ENCODE data around the gene CDNF. TPM values are rescaled to one million over a fixed set of nuclear protein-coding genes. Genes with fewer than 3 reads are reported as not detected.
A peak's percentile ranks its signal among the peaks of the same experiment; 100 is the strongest.

The CDNF gene
- total RNA-seq, 1 donor from 2014 or later, result not detected

- no peak for TF ChIP-seq CTCF (IDR thresholded peaks at IDR 0.05; ENCODE audit: insufficient read depth, low read length, poor library complexity, severe bottlenecking)
- no peak for DNase-seq (ENCODE audit: low read depth)
Measured at GRCh38 chr10:14837003-14837756, 657 bp downstream of the CDNF start.

GRCh38 chr10:14836208-14836607 is 1.6 kb downstream of the CDNF start:
- no peak for TF ChIP-seq CTCF (IDR thresholded peaks at IDR 0.05; ENCODE audit: insufficient read depth, low read length, poor library complexity, severe bottlenecking)
- Histone ChIP-seq H3K36me3 (ENCODE audit: control insufficient read depth, insufficient read depth, low read length) (no peaks in the 10 kb centered on the region), H3K27me3 (ENCODE audit: control insufficient read depth, insufficient read depth, low read length) (no peaks in the 10 kb centered on the region), H3K4me3 (ENCODE audit: low read depth, low read length) (no peak overlapping the region)
- no peak for DNase-seq (ENCODE audit: low read depth)

More at GRCh38 chr10:14837003-14837756, 657 bp downstream of the CDNF start:
- Histone ChIP-seq H3K36me3 (ENCODE audit: control insufficient read depth, insufficient read depth, low read length) (no peaks in the 10 kb centered on the region), H3K4me3 (ENCODE audit: low read depth, low read length) (peak overlapping the region; percentile 73), H3K27me3 (ENCODE audit: control insufficient read depth, insufficient read depth, low read length) (no peaks in the 10 kb centered on the region)

DNA sequence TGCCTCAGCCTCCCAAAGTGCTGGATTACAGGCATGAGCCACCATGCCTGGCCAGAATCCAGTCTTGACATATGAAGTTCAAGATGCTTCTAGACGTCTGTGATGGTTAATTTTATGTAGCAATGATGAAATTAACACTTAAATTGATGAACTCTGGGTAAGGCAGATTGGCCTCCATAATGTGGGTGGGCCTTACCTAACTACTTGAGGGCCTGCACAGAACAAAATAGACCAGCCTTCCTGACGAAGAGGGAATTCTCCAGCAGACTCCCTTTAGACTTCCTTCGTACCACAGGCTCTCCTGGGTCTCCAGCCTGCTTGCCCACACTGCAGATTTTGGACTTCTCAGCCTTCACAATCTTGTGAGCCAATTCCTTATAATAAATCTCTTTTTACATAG is 4.7 kb downstream of the CDNF start:
- no peak for DNase-seq (ENCODE audit: low read depth)
- no peak for TF ChIP-seq CTCF (IDR thresholded peaks at IDR 0.05; ENCODE audit: insufficient read depth, low read length, poor library complexity, severe bottlenecking)
- Histone ChIP-seq H3K27me3 (ENCODE audit: control insufficient read depth, insufficient read depth, low read length) (no peaks in the 10 kb centered on the region), H3K36me3 (ENCODE audit: control insufficient read depth, insufficient read depth, low read length) (no peaks in the 10 kb centered on the region), H3K4me3 (ENCODE audit: low read depth, low read length) (no peak overlapping the region)

DNA sequence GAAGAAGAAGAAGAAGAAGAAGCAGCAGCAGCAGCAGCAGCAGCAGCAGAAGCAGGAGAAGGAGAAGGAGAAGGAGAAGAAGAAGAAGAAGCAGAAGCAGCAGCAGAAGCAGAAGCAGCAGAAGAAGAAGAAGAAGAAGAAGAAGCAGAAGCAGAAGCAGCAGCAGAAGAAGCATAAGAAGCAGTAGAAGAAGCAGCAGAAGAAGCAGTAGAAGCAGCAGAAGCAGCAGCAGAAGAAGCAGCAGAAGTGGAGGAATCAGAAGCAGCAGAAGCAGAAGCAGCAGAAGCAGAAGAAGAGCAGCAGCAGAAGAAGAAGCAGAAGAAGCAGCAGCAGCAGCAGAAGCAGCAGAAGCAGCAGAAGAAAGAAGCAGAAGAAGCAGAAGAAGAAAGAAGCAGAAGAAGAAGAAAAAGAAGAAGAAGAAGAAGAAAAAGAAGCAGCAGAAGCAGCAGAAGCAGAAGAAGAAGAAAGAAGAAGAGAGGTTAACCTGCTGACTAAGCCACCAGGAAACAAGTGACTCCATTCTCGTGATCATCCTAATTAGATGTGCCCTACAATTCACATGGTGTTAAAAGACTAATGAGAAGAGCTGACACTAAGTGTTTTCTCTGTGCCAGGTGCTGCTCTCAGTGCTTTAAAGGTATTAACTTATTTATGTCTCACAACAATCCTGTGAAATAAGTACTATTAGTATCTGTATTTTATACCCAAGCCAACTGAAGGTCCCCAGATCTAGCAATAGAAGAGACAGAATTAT is 11.6 kb downstream of the CDNF start:
- no peaks in the 10 kb centered on the region for H3K36me3 ChIP-seq (ENCODE audit: control insufficient read depth, insufficient read depth, low read length)
- TF ChIP-seq CTCF (IDR thresholded peaks at IDR 0.05; ENCODE audit: insufficient read depth, low read length, poor library complexity, severe bottlenecking), result no peak
- H3K4me3 ChIP-seq (ENCODE audit: low read depth, low read length), result no peak overlapping the region
- DNase-seq (ENCODE audit: low read depth), result no peak
- peaks cover 2% of the 10 kb centered on the region for H3K27me3 ChIP-seq (ENCODE audit: control insufficient read depth, insufficient read depth, low read length)

GRCh38 chr10:14823966-14824365 is 13.9 kb downstream of the CDNF start:
- Histone ChIP-seq H3K4me3 (ENCODE audit: low read depth, low read length) (no peak overlapping the region), H3K36me3 (ENCODE audit: control insufficient read depth, insufficient read depth, low read length) (no peaks in the 10 kb centered on the region), H3K27me3 (ENCODE audit: control insufficient read depth, insufficient read depth, low read length) (peaks cover 2% of the 10 kb centered on the region)
- no peak for TF ChIP-seq CTCF (IDR thresholded peaks at IDR 0.05; ENCODE audit: insufficient read depth, low read length, poor library complexity, severe bottlenecking)
- DNase-seq (ENCODE audit: low read depth), result no peak

All from kidney epithelial cell (primary cell).